GM21528 (cell line): ENCODE measurements around the gene EPC1.

Source experiments
- ATAC-seq: cut with Tn5 transposase; IDR thresholded peaks from one replicate; pipeline ENCODE4 v1.9.1; 2021; ENCODE audit warnings: mild to moderate bottlenecking, moderate library complexity; ENCODE audit not compliant: unreplicated experiment, low FRiP score

The EPC1 gene

DNA sequence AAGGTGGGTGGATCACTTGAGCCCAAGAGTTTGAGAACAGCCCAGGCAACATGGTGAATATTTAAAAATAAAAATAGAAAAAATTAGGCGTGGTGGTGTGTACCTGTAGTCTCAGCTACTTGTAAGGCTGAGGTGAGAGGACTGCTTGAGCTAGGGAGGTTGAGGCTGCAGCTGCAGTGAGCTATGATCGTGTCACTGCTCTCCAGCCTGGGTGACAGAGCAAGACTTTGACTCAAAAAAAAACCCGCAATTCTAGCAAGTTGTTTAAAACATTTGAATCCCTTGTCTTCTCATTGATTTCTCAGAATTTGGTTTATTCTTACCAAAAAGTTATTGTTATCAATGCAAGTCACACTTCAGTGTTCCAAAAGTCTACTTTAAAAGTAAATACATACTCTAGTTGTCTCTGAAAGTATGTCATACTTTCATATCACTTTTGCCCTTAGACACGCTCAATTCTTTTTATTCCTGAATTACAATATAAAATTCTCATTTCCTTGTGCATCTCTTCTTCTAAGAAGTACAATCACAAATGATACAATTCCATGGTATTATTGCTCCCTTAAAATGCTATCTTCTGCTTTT is 6.3 kb downstream of the EPC1 start:
- ATAC-seq, result no peak

- ATAC-seq, result no peak
These were observed 8.7 kb downstream of the EPC1 start for GRCh38 chr10:32338262-32338661.

GRCh38 chr10:32337350-32337749 is 9.6 kb downstream of the EPC1 start:
- ATAC-seq, result no peak

DNA sequence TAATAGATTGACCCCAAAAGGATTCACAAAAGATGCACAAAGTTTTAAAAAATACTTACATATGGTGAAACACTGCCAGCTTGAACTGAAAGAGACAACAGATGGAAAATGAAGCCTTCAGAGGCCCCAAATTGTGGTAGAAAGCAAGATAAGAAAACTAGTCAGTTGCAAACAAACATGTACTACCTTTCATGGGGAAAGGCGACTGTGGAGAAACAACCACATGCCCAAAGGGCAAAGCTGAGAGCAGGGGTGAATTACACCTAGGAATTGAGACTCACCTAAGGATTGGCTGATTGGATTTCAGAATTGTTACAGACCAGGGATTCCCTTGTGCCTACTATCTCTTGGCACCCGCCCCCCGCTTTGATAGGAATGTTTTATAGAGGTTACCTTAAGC is 13.1 kb downstream of the EPC1 start:
- no peak for ATAC-seq

DNA sequence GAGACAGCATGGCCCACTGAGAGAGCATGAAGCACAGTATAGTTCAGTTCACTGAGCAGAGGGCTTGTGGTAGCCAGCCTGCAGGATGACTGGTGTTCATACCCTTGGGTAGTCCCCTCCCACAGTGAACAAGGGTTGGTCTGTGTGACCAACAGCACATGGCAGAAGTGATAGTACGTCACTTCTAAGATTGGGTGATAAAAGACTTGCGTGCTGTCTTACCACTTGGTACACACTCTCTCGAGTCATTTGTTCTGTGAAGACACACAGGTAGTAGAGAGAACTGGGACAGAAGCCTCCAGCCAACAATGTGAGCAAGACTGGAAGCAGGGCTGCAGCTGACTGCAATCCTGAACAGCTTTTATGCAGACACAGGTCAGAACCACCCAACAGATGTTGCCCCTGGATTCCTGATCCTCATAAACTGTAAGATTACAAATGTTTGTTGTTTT is 14.6 kb downstream of the EPC1 start:
- peak; percentile 88 for ATAC-seq

- no peak for ATAC-seq
These were observed 15.4 kb downstream of the EPC1 start for GRCh38 chr10:32331606-32332005.

DNA sequence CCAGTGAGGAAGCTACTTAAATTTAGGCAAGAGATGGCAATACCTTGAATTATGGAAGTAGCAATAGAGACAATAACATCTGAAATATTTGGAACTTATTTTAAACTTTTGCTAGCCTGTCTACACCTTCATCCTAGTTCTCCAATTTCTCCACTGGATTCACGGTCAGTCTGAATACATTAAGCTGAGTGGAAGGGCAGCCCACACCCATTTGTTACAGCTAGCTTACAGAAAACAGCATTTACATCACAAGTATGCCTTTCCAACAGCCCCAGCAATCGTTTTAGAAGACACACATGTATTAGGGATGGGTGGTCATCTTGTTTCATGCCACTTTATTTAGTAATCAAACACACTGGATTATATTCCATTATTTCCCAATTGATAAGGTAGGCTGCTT is 16.7 kb downstream of the EPC1 start:
- ATAC-seq, result no peak

GRCh38 chr10:32329061-32329460 is 17.9 kb downstream of the EPC1 start:
- no peak for ATAC-seq

DNA sequence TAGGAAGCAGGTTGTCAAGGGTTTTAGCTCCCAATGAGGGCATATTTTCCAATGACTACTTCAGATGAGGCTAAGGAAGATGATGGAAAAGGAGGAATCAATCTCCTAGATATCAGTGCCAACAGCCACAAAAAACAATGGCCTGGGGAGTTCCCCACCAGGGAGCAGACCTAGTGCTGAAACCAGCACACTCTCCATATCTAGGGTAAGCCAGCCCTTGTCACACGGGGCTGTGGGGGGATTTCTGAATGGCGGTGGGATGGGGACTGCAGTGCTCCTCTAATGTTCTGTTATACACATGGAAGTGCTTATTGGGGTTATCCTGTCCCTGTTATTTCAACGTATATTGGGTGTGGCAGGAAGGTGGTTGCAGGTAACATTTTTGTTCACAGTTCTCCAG is 18.5 kb downstream of the EPC1 start:
- ATAC-seq, result no peak

GRCh38 chr10:32327364-32327691 is 19.6 kb downstream of the EPC1 start:
- no peak for ATAC-seq

GRCh38 chr10:32326680-32327363 is 20.1 kb downstream of the EPC1 start:
- no peak for ATAC-seq

DNA sequence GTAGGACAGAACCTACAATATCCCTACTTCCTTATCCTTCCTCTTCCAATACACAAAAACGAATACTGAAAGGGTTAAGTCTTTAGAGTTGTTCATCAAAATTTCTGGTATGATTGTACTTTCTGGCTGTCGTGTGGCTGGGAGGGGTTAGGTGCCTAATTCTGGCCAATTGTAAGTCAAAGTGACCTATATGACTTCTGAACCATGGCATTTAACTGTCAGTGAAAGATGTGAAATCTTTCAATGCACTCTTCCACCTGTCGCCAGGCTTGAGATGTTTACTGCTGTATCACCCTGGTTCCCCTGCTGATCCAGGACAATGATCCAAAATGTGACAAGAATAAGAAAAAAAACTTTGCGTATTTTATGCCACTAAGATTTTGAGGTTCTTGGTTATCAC is 20.8 kb downstream of the EPC1 start:
- peak; percentile 61 for ATAC-seq

- no peak for ATAC-seq
These were observed 23.9 kb downstream of the EPC1 start for GRCh38 chr10:32323051-32323450.

GRCh38 chr10:32321016-32321631 is 25.8 kb downstream of the EPC1 start:
- no peak for ATAC-seq

- ATAC-seq, result peak; percentile 49
These were observed 28.5 kb downstream of the EPC1 start for GRCh38 chr10:32318476-32318896.

DNA sequence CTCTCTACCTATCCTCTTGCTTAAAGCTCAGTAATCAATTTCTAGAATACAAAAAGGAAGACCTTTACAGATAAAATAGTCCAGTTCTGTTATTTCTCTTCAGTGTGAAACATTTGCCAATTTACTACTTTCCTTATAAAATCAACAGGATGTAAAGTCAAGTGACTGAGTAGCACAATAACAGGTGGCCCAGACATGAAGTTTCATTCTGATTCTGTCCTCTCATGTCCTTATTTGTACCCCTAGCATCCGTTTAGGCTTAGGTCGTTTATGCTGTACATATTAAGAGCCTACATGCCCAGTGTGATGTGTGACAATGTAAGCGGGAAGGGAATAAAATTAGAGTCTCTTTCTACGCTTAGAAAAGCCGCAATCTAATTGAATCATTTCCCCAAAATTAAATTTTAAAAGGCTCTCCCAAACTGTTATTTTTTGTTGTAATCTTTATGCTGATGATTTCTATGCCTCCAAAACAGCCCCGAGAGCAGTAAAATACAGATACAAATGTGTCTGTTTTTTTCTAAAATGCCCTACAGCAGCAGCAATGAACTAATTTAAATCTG is 29.1 kb downstream of the EPC1 start:
- peak; percentile 93 for ATAC-seq

DNA sequence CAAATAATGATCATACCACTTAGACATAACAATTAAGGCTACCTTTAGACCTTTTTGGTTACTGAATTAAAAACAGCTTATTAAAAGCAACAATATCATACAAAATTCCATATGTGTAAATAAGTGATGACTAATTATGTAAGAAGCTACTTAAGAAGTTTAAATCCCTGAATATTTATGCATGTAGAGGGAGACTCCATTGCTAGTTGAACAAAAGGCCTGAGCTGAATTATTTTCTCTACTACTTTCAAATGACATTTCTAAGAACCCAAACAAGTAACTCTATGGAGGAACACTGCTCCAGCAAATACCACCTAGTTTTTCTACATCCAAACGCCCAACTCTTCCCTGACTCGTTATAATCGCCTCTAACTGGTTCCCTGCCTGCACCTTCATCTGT is 31.5 kb downstream of the EPC1 start:
- no peak for ATAC-seq

- no peak for ATAC-seq
These were observed 32.4 kb downstream of the EPC1 start for GRCh38 chr10:32314588-32314987.

DNA sequence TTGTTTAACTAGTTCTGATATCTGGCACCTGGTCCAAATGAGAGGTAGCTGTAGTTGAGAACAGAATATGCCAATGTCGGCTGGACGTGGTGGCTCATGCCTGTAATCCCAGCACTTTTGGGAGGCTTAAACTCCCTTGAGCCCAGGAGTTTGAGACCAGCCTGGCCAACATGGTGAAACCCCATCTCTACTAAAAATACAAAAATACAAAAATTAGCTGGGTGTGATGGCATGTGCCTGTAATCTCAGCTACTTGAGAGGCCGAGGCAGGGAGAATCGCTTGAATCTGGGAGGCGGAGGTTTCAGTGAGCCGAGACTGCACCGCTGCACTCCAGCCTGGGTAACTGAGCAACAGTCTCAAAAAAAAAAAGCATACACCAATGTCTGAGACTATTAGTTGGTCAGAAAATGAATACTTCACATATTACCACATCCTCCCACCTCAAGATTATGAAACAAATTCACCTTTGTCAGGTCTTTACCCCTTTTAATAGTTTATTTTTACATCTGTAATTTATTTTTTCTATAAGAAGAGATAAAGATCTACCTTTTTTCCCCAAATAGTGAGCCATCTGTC is 38.8 kb downstream of the EPC1 start:
- ATAC-seq, result no peak

DNA sequence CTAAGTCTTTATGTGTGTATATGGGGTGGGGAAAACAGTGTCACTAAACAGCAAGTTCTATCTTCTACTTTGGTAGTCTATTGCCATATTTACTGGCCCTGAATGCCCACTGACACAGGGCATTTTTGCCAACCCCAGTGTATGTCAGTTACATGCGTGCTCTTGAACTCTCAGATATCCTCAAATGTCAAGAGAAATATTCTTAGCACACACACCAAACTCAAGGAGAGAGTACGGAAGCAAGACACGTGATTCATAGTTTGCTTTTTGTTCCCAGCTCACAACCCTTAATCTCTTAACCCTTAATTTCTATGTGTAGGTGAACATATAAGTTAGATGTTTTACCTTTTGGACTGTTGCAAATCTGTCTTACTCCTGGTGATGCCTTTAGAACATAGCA is 39.3 kb downstream of the EPC1 start:
- no peak for ATAC-seq

DNA sequence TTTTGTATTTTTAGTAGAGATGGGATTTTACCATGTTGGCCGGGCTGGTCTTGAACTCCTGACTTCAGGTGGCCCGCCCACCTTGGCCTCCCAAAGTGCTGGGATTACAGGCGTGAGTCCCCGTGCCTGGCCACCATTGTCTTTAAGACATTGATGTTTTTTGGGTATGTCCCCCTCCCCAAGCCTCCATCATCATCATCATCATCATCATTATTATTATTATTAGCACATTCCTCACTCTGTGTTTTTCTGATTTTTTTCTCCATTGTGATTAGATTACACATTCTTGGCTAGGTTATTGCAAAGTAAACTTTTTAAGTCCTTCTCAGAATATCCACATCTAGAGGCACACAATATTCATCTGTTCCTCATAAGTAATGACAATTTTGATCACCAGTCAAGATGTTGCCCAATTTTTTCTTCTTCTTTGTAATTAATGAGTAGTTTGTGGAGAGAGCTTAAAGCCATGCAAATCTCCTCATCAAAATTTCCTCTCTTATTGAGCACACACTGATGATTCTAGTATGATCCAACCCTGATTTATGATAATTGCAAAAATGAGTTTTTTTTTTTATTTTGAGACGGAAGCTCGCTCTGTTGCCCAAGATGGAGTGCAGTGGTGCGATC is 47.5 kb downstream of the EPC1 start:
- no peak for ATAC-seq
